Measurements from ENCODE around the gene CARD9. TPM values are rescaled to one million over a fixed set of nuclear protein-coding genes. Genes with fewer than 3 reads are reported as not detected.
A peak's percentile ranks its signal among the peaks of the same experiment; 100 is the strongest.

CARD9 gene
- total RNA-seq, 1 donor from 2014 or later, result 0.89 TPM

- Mint-ChIP-seq H3K4me3 (no peak overlapping the region), H3K27ac (no peak overlapping the region), H3K36me3 (ENCODE audit: low read depth) (no peaks in the 10 kb centered on the region), H3K9me3 (no peaks in the 10 kb centered on the region), H3K4me1 (peaks cover 5% of the 10 kb centered on the region), H3K27me3 (no peaks in the 10 kb centered on the region)
- CTCF ChIA-PET, result no interaction called here
- no peak for ATAC-seq (ENCODE audit: low read depth)
- POLR2A ChIA-PET, result no interaction called here
- intact Hi-C loops (cut with micrococcal nuclease), result loop anchor here (2.0 kb wide), 1 partner anchor 19 kb away; the partner anchor contains the start of gene DNLZ
- TF ChIP-seq CTCF (IDR thresholded peaks at IDR 0.05), result no peak
- DNase-seq, result no peak
Measured at GRCh38 chr9:136343121-136343883, 30.2 kb downstream of the CARD9 start.

GRCh38 chr9:136342181-136343120 is 31.0 kb downstream of the CARD9 start:
- intact Hi-C loops (cut with micrococcal nuclease), result loop anchor here (2.0 kb wide), 1 partner anchor 20 kb away; the partner anchor contains the start of gene DNLZ
- Mint-ChIP-seq H3K27ac (no peak overlapping the region), H3K9me3 (no peaks in the 10 kb centered on the region), H3K4me3 (no peak overlapping the region), H3K4me1 (peaks cover 5% of the 10 kb centered on the region), H3K27me3 (no peaks in the 10 kb centered on the region), H3K36me3 (ENCODE audit: low read depth) (no peaks in the 10 kb centered on the region)
- ATAC-seq (ENCODE audit: low read depth) (peak; percentile 90), DNase-seq (peak; percentile 67)
- ChIA-PET POLR2A (interaction anchor here (0.5 kb wide), 1 partner anchor 780 kb away, joined by 3 read pairs; no protein-coding TSS in a partner anchor), CTCF (no interaction called here)
- TF ChIP-seq CTCF (IDR thresholded peaks at IDR 0.05), result no peak

- ChIA-PET CTCF (no interaction called here), POLR2A (interaction anchor here (0.5 kb wide), 1 partner anchor 781 kb away, joined by 3 read pairs; no protein-coding TSS in a partner anchor)
- no peaks in the 10 kb centered on the region for H3K36me3 Mint-ChIP-seq (ENCODE audit: low read depth)
- intact Hi-C loops (cut with micrococcal nuclease), result loop anchor here (2.0 kb wide), 1 partner anchor 21 kb away; the partner anchor contains the start of gene DNLZ
- H3K4me3 Mint-ChIP-seq, result no peak overlapping the region
- no peak overlapping the region for H3K27ac Mint-ChIP-seq
- no peaks in the 10 kb centered on the region for H3K27me3 Mint-ChIP-seq
- DNase-seq (no peak), ATAC-seq (ENCODE audit: low read depth) (no peak)
- no peaks in the 10 kb centered on the region for H3K9me3 Mint-ChIP-seq
- TF ChIP-seq CTCF (IDR thresholded peaks at IDR 0.05), result no peak
- peaks cover 5% of the 10 kb centered on the region for H3K4me1 Mint-ChIP-seq
Measured at GRCh38 chr9:136341769-136342168, 31.7 kb downstream of the CARD9 start.

GRCh38 chr9:136341042-136341655 is 32.3 kb downstream of the CARD9 start:
- Mint-ChIP-seq H3K27me3 (no peaks in the 10 kb centered on the region), H3K4me1 (peaks cover 5% of the 10 kb centered on the region), H3K4me3 (no peak overlapping the region), H3K9me3 (no peaks in the 10 kb centered on the region), H3K36me3 (ENCODE audit: low read depth) (no peaks in the 10 kb centered on the region), H3K27ac (no peak overlapping the region)
- TF ChIP-seq CTCF (IDR thresholded peaks at IDR 0.05), result no peak
- DNase-seq (no peak), ATAC-seq (ENCODE audit: low read depth) (no peak)
- CTCF ChIA-PET, result no interaction called here
- POLR2A ChIA-PET, result no interaction called here
- intact Hi-C loops (cut with micrococcal nuclease), result no loop called here

Data from activated B cell treated with CpG ODN at 0.5 μM for 24 hours (primary cell).